K562 (cell line): ENCODE results near the gene PPIF. TPM values are rescaled to one million over a fixed set of nuclear protein-coding genes. Genes with fewer than 3 reads are reported as not detected.

ENCODE experiments used
- ARHGAP35 ChIP-seq: fragments of 450-650 bp; IDR thresholded peaks from 2 replicates; pipeline ENCODE4 v1.6.1; 2018; ENCODE audit not compliant: partially characterized antibody
- CREM ChIP-seq: IDR thresholded peaks from 2 replicates; pipeline ENCODE4 v1.6.1; 2014; ENCODE audit warnings: antibody characterized with exemption, low read depth
- CTBP1 ChIP-seq: fragments of 450-650 bp; IDR thresholded peaks from 2 replicates; pipeline ENCODE4 v1.6.1; 2016; ENCODE audit warnings: borderline replicate concordance
- DPF2 ChIP-seq: fragments of 450-650 bp; IDR thresholded peaks from 2 replicates; pipeline ENCODE4 v1.6.1; 2016
- ELF1 ChIP-seq: fragments of 200-800 bp; sonication (Bioruptor generic); IDR thresholded peaks from 2 replicates; pipeline ENCODE4 v1.6.1; 2016; ENCODE audit warnings: missing genetic modification characterization, missing compliant biosample characterization
- EP300 ChIP-seq: IDR thresholded peaks from 2 replicates; pipeline ENCODE4 v1.6.1; 2012; ENCODE audit warnings: low read length, improper control_type of control experiment
- HDGF ChIP-seq: fragments of 450-650 bp; IDR thresholded peaks from 2 replicates; pipeline ENCODE4 v1.6.1; 2016
- HMG20A ChIP-seq: fragments of 450-650 bp; formaldehyde crosslinking; conservative IDR thresholded peaks from 2 replicates; pipeline ENCODE4 v1.4.0; 2020; ENCODE audit warnings: mild to moderate bottlenecking, mixed read lengths
- KDM1A ChIP-seq, 2 experiments: fragments of 450-650 bp; IDR thresholded peaks; 2 replicates each; pipeline ENCODE4 v1.6.1; 2016; ENCODE audit warnings: mild to moderate bottlenecking in 2 of 2
- KDM2B ChIP-seq: fragments of 250-450 bp; sonication (Bioruptor Pico); IDR thresholded peaks from 2 replicates; pipeline ENCODE4 v1.8.0; 2021; ENCODE audit warnings: mild to moderate bottlenecking, moderate library complexity
- L3MBTL2 ChIP-seq: fragments of 450-650 bp; IDR thresholded peaks from 2 replicates; pipeline ENCODE4 v1.6.1; 2016; ENCODE audit warnings: mild to moderate bottlenecking, moderate library complexity
- MAZ ChIP-seq, 2 experiments: fragments of 450-650 bp in 1 of 2; sonication (generic) in 1 of 2; formaldehyde crosslinking; IDR thresholded peaks in 1 of 2; conservative IDR thresholded peaks in 1 of 2; 2 replicates each; pipeline versions ENCODE4 v1.4.0 to v1.5.0; 2020; ENCODE audit warnings: mild to moderate bottlenecking in 1 of 2, missing genetic modification reagents in 1 of 2
- MCM7 ChIP-seq, 2 experiments: fragments of 450-650 bp; IDR thresholded peaks; 2 replicates each; pipeline ENCODE4 v1.6.1; 2016 to 2018
- MIER1 ChIP-seq: fragments of 450-650 bp; IDR thresholded peaks from 2 replicates; pipeline ENCODE4 v1.6.1; 2016; ENCODE audit warnings: antibody characterized with exemption, mild to moderate bottlenecking, low read depth
- MYNN ChIP-seq, 2 experiments: sonication (generic); formaldehyde crosslinking in 1 of 2; IDR thresholded peaks; 2 replicates each; pipeline versions ENCODE4 v1.5.0 to v1.6.1; 2016 to 2020; ENCODE audit warnings: antibody characterized with exemption in 1 of 2, missing genetic modification reagents in 1 of 2
- NR2C1 ChIP-seq, 2 experiments: fragments of 450-650 bp; IDR thresholded peaks; 2 replicates each; pipeline ENCODE4 v1.6.1; 2017; ENCODE audit warnings: mild to moderate bottlenecking in 2 of 2, antibody characterized with exemption in 1 of 2, inconsistent platforms in 1 of 2, missing compliant biosample characterization in 1 of 2, missing genetic modification characterization in 1 of 2
- PRMT5 ChIP-seq: sonication (generic); formaldehyde crosslinking; IDR thresholded peaks from 2 replicates; pipeline ENCODE4 v1.5.0; 2020; ENCODE audit warnings: missing genetic modification reagents
- RBM22 ChIP-seq: fragments of 200-400 bp; formaldehyde crosslinking; IDR thresholded peaks from 2 replicates; pipeline ENCODE4 v1.6.1; 2018; ENCODE audit warnings: low read length, low read depth; ENCODE audit not compliant: poor library complexity, severe bottlenecking
- SIN3B ChIP-seq: fragments of 450-650 bp; IDR thresholded peaks from 2 replicates; pipeline ENCODE4 v1.6.1; 2017; ENCODE audit warnings: low read depth, mild to moderate bottlenecking, moderate library complexity
- SMARCA4 ChIP-seq: fragments of 450-650 bp; IDR thresholded peaks from 2 replicates; pipeline ENCODE4 v1.6.1; 2016
- ZBTB7A ChIP-seq: IDR thresholded peaks from 2 replicates; pipeline ENCODE4 v1.6.1; 2011; ENCODE audit warnings: low read depth, mild to moderate bottlenecking, low read length, moderate library complexity, borderline replicate concordance; ENCODE audit not compliant: control insufficient read depth
- ZEB2 ChIP-seq: fragments of 450-650 bp; IDR thresholded peaks from 2 replicates; pipeline ENCODE4 v1.6.1; 2016
- ZNF586 ChIP-seq: fragments of 450-650 bp; formaldehyde crosslinking; conservative IDR thresholded peaks from 2 replicates; pipeline ENCODE4 v1.4.0; 2020; ENCODE audit warnings: mild to moderate bottlenecking, moderate library complexity
- ZNF695 ChIP-seq: fragments of 450-650 bp; formaldehyde crosslinking; IDR thresholded peaks from 2 replicates; pipeline ENCODE4 v1.4.0; 2020; ENCODE audit warnings: mild to moderate bottlenecking, moderate library complexity
- polyA plus RNA-seq, 8 experiments: library from polyadenylated mRNA; depleted of rRNA in 4 of 8; stranded (reverse) in 5 of 8; unstranded in 3 of 8; fragments of >200 nt; fragmentation: Nextera tagmentation in 2 of 8; fragmentation: Illumina TruSeq in 1 of 8; extraction: Ambion mirVana in 2 of 8; extraction: Trizol in 1 of 8; gene quantifications; 2 replicates each; pipeline versions ENCODE4 v1.2.1 to v1.2.3, GENCODE V29; 2011 to 2014; ENCODE audit warnings: inconsistent platforms in 1 of 8, missing spikeins in 1 of 8
- total RNA-seq, 7 experiments: library from RNA; depleted of rRNA in 6 of 7; stranded (reverse); fragments of >200 nt in 6 of 7; fragmentation: Illumina TruSeq in 2 of 7; extraction: Trizol in 2 of 7; gene quantifications; 2 replicates each; pipeline versions ENCODE4 v1.2.1 to v1.2.3, GENCODE V29; 2011 to 2021; ENCODE audit warnings: low replicate concordance in 1 of 7
- TF ChIP-seq, protein P1 (sequence below): fragments of 450-650 bp; formaldehyde crosslinking; IDR thresholded peaks from 2 replicates; pipeline ENCODE4 v1.4.0; 2022; ENCODE audit warnings: missing genetic modification characterization
- TF ChIP-seq, protein P2 (sequence below): fragments of 450-650 bp; formaldehyde crosslinking; IDR thresholded peaks from 2 replicates; pipeline ENCODE4 v1.4.0; 2022; ENCODE audit warnings: missing genetic modification characterization
- TF ChIP-seq, protein P3 (sequence below): conservative IDR thresholded peaks from 2 replicates; pipeline ENCODE4 v1.6.1; 2011; ENCODE audit warnings: low read depth, mild to moderate bottlenecking, low read length; ENCODE audit not compliant: control insufficient read depth

Gene PPIF
- total and polyA plus RNA-seq, 9 of the 15 experiments (the other 6 are each of a cell fraction or from before 2014, with no cell fraction given) = 40.9 to 287 (median 117) TPM

DNA sequence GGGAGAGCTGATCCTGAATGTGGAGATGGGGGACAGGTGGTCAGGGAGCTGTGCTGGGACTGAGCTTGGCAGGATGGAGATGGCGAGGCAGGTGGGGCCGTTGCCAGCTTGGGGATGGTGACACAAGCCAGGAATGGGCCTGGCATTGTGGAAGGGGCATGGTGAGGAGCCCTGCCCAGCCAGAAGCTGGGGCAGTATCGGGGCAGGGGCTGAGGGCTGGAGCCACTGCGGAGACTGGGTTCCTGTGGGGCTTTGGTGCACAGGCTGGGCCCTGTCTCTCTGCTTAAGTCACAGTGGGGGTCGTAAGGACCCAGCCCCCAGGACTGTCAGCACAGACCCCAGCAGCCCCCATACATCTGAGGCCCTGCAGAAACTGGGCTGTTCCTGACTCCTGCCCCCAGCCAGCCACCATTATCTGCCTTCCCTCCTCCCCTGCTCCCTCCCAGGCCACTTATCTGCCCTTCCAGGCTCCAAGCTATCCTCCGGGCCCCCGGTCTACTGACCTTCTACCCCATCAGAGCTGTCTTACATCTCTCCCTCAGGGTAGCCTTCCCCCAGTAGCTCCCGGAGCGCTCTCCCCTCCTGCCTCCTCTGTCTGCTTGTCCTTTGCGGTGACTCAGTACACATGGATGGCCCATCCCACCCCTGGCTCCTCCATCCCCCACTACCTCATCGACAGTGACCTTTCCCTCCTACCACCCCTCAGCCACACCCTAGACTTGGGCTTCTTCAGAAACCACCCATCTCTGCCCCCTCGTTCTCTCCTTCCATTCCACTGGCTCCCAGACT, 44.2 kb downstream of the PPIF start (continued):
- TF ChIP-seq KDM1A (IDR thresholded peaks at IDR 0.05) = peak; percentile 86 to 87
- TF ChIP-seq NR2C1 (IDR thresholded peaks at IDR 0.05) = peak; percentile 80
- TF ChIP-seq NR2C1 (tag; IDR thresholded peaks at IDR 0.05) = peak; percentile 82
- TF ChIP-seq, protein P1, sequence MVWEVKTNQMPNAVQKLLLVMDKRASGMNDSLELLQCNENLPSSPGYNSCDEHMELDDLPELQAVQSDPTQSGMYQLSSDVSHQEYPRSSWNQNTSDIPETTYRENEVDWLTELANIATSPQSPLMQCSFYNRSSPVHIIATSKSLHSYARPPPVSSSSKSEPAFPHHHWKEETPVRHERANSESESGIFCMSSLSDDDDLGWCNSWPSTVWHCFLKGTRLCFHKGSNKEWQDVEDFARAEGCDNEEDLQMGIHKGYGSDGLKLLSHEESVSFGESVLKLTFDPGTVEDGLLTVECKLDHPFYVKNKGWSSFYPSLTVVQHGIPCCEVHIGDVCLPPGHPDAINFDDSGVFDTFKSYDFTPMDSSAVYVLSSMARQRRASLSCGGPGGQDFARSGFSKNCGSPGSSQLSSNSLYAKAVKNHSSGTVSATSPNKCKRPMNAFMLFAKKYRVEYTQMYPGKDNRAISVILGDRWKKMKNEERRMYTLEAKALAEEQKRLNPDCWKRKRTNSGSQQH (CRISPR knock-in tag) = peak; percentile 73
- TF ChIP-seq, protein P2, sequence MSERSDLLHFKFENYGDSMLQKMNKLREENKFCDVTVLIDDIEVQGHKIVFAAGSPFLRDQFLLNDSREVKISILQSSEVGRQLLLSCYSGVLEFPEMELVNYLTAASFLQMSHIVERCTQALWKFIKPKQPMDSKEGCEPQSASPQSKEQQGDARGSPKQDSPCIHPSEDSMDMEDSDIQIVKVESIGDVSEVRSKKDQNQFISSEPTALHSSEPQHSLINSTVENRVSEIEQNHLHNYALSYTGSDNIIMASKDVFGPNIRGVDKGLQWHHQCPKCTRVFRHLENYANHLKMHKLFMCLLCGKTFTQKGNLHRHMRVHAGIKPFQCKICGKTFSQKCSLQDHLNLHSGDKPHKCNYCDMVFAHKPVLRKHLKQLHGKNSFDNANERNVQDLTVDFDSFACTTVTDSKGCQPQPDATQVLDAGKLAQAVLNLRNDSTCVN (CRISPR knock-in tag) = no peak
- TF ChIP-seq CREM = 0 out of 2 replicates have a peak, but pooled peaks have one; percentile 16
- no peak for TF ChIP-seq PRMT5 (CRISPR knock-in tag)
- peak; percentile 30; the same call in 1 of the 2 replicates for TF ChIP-seq ZEB2
- 0 out of 2 replicates have a peak, but pooled peaks have one; percentile 63 for TF ChIP-seq MYNN (IDR thresholded peaks at IDR 0.05)
- TF ChIP-seq MYNN (CRISPR knock-in tag; IDR thresholded peaks at IDR 0.05) = no peak
- peak; percentile 20; the same call in 1 of the 2 replicates for TF ChIP-seq MIER1
- TF ChIP-seq KDM2B = no peak
- TF ChIP-seq RBM22 = no peak
- TF ChIP-seq MCM7 (IDR thresholded peaks at IDR 0.05) = no peak
- peak; percentile 85 for TF ChIP-seq SMARCA4
- peak; percentile 80; the same call in 1 of the 2 replicates for TF ChIP-seq EP300
- no peak for TF ChIP-seq HMG20A (CRISPR knock-in tag)
- TF ChIP-seq ELF1 (tag) = no peak
- no peak for TF ChIP-seq SIN3B
- TF ChIP-seq L3MBTL2 = no peak; the same call in 1 of the 2 replicates
- TF ChIP-seq ZNF695 = no peak
- TF ChIP-seq HDGF = peak; percentile 81
- peak; percentile 78; the same call in 1 of the 2 replicates for TF ChIP-seq CTBP1
- TF ChIP-seq ZBTB7A = peak; percentile 94
- TF ChIP-seq, protein P3, sequence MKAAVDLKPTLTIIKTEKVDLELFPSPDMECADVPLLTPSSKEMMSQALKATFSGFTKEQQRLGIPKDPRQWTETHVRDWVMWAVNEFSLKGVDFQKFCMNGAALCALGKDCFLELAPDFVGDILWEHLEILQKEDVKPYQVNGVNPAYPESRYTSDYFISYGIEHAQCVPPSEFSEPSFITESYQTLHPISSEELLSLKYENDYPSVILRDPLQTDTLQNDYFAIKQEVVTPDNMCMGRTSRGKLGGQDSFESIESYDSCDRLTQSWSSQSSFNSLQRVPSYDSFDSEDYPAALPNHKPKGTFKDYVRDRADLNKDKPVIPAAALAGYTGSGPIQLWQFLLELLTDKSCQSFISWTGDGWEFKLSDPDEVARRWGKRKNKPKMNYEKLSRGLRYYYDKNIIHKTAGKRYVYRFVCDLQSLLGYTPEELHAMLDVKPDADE = peak; percentile 58; the same call in 1 of the 2 replicates
- no peak for TF ChIP-seq ZNF586 (CRISPR knock-in tag)
- peak; percentile 71 to 75; a peak in 2 of 4 replicates for TF ChIP-seq MAZ (CRISPR knock-in tag; conservative IDR thresholded peaks at IDR 0.05 in 1 of 2, IDR thresholded peaks at IDR 0.05 in 1 of 2)
- TF ChIP-seq DPF2 = peak; percentile 91
- peak; percentile 57 for TF ChIP-seq ARHGAP35
